Upper lobe of right lung (tissue), 1 donor: Measurements from ENCODE around the gene TMPRSS9. TPM values are rescaled to one million over a fixed set of nuclear protein-coding genes. Genes with fewer than 3 reads are reported as not detected.
"Not testable (repeated sequence)": the region's sequence is repeated elsewhere in the genome, so short reads cannot be mapped to it uniquely, and the experiment has no call there.

Source experiments
- ATAC-seq: fragments of 200-7000 bp; cut with Tn5 transposase; one replicate; pipeline ENCODE4 v1.9.1; 2020; ENCODE audit warnings: mild to moderate bottlenecking, moderate library complexity
- DNase-seq: peaks from one replicate; pipeline ENCODE4 v3.0.0-alpha.2; 2020
- H3K27ac ChIP-seq: fragments of 200-600 bp; one replicate; pipeline ENCODE4 v1.8.0; 2022
- H3K27me3 ChIP-seq: fragments of 200-600 bp; one replicate; pipeline ENCODE4 v1.8.0; 2022; ENCODE audit warnings: mild to moderate bottlenecking
- H3K36me3 ChIP-seq: fragments of 200-600 bp; one replicate; pipeline ENCODE4 v1.8.0; 2022
- H3K4me1 ChIP-seq: fragments of 200-600 bp; one replicate; pipeline ENCODE4 v1.8.0; 2022
- H3K4me3 ChIP-seq: fragments of 200-600 bp; one replicate; pipeline ENCODE4 v1.8.0; 2022; ENCODE audit warnings: mild to moderate bottlenecking
- H3K9me3 ChIP-seq: fragments of 200-600 bp; one replicate; pipeline ENCODE4 v1.8.0; 2022
- intact Hi-C: fragments of 100-400 bp; cut with DNase I; formaldehyde crosslinking; loops from one replicate; pipeline ENCODE4 v1.11.0; 2022
- total RNA-seq: library from RNA; stranded (reverse); fragmentation: NEBNext Ultra II Directional; extraction: Animal tissue kit (Norgen Biotek cat#: 25700); gene quantifications from one replicate; pipeline ENCODE4 v1.2.1, GENCODE V29; 2021
- TF ChIP-seq, protein P1 (sequence below): fragments of 200-600 bp; IDR thresholded peaks from one replicate; pipeline ENCODE4 v1.8.0; 2022; ENCODE audit warnings: antibody characterized with exemption
- donor health status: DM: no; HTN: yes; CAD: no; lungs with severe emphysema.

Gene TMPRSS9
- total RNA-seq, 1 donor from 2014 or later, result not detected

DNA sequence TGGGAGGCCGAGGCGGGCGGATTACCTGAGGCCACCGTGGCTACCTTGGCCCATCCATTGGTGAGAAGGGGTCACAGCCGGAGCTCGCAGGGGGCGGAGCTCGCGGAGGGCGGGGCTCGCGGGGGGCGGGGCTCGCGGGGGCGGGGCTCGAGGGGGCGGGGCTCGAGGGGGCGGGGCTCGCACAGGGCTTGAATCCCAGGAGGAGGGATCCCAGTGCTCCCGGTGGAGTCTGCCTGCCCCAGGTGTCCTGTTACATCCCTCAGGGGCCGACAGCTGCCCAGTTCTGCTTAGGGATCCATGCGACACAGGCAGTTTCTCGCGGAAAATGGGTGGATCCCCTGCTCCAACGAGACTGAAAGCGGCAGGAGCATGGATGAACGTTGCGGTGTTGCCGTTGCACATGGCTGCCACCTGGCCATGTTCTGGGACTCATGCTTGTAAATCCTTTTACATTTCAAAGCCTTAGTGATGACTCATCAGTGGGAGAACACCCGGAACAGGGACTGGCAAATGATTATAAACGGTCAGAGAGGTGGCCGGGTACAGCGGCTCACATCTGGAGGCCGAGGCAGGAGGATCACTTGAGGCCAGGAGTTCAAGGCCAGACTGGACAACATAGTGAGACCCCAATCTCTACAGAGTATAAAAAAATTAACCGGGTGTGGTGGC lies 25.1 kb downstream of the TMPRSS9 start:
- DNase-seq (no peak), ATAC-seq (peak; percentile 38)
- Histone ChIP-seq H3K27ac (no peak overlapping the region), H3K36me3 (no peaks in the 10 kb centered on the region), H3K9me3 (peaks cover 3% of the 10 kb centered on the region), H3K27me3 (no peaks in the 10 kb centered on the region), H3K4me1 (no peaks in the 10 kb centered on the region), H3K4me3 (no peak overlapping the region)
- intact Hi-C loops, result no loop called here
- TF ChIP-seq, protein P1, sequence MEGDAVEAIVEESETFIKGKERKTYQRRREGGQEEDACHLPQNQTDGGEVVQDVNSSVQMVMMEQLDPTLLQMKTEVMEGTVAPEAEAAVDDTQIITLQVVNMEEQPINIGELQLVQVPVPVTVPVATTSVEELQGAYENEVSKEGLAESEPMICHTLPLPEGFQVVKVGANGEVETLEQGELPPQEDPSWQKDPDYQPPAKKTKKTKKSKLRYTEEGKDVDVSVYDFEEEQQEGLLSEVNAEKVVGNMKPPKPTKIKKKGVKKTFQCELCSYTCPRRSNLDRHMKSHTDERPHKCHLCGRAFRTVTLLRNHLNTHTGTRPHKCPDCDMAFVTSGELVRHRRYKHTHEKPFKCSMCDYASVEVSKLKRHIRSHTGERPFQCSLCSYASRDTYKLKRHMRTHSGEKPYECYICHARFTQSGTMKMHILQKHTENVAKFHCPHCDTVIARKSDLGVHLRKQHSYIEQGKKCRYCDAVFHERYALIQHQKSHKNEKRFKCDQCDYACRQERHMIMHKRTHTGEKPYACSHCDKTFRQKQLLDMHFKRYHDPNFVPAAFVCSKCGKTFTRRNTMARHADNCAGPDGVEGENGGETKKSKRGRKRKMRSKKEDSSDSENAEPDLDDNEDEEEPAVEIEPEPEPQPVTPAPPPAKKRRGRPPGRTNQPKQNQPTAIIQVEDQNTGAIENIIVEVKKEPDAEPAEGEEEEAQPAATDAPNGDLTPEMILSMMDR, result no peak

DNA sequence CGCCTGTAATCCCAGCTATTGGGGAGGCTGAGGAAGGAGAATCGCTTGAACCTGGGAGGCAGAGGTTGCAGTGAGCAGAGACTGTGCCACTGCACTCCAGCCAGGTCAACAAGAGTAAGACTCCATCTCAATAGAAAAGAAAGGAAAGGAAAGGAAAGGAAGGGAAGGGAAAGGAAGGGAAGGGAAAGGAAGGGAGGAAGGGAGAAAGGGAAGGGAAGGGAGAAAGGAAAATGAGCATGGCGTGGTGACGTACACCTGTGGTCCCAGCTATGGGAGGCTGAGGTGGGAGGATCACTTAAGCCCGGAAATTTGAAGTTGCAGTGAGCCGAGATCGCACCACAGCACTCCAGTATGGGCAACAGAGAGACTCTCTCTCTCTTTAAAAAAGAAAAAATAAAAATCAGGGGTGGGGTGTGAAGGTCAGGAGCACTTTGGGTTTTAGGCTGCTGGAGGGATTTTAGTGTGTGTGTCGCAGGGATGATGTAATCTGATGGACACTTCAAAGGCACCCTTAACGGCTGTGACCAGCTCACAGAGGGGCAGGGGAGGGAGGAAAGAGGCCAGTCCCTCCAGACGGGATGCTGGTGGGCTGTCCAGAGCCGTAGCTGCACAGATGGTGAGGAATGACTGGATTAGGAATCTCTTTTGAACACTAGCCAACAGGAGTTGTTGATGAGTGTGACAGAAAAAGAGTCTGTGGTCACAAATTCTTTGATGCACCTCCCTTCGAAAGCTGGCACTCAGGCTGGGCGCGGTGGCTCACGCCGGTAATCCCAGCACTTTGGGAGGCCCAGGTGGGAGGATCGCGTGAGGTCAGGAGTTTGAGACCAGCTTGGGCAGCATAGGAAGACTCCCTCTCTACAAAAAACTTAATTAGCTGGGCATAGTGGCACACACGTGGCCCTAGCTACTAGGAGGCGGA lies 27.6 kb downstream of the TMPRSS9 start:
- H3K4me3 ChIP-seq, result no peak overlapping the region
- H3K36me3 ChIP-seq, result no peaks in the 10 kb centered on the region
- ATAC-seq (no peak), DNase-seq (no peak)
- H3K27me3 ChIP-seq, result no peaks in the 10 kb centered on the region
- no peaks in the 10 kb centered on the region for H3K9me3 ChIP-seq
- TF ChIP-seq, protein P1, result no peak
- intact Hi-C loops, result no loop called here
- H3K27ac ChIP-seq, result no peak overlapping the region
- H3K4me1 ChIP-seq, result no peaks in the 10 kb centered on the region

DNA sequence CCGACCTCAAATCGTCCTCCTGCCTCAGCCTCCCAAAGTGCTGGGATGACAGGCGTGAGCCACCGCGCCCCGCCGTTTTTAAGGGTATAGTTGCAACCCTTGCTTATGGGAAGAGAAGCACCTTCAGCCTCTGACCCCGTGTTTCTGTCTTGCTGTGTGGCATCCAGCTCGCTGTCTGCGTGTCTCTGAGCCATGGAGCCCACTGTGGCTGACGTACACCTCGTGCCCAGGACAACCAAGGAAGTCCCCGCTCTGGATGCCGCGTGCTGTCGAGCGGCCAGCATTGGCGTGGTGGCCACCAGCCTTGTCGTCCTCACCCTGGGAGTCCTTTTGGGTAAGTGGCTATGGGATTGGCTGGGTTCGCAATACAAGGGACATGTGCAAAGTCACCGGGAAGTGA lies 29.5 kb downstream of the TMPRSS9 start:
- Histone ChIP-seq H3K4me3 (no peak overlapping the region), H3K27me3 (no peaks in the 10 kb centered on the region), H3K4me1 (no peaks in the 10 kb centered on the region), H3K9me3 (no peaks in the 10 kb centered on the region), H3K27ac (no peak overlapping the region), H3K36me3 (no peaks in the 10 kb centered on the region)
- no peak for ATAC-seq
- TF ChIP-seq, protein P1, result no peak
- intact Hi-C loops, result no loop called here
- no peak for DNase-seq

DNA sequence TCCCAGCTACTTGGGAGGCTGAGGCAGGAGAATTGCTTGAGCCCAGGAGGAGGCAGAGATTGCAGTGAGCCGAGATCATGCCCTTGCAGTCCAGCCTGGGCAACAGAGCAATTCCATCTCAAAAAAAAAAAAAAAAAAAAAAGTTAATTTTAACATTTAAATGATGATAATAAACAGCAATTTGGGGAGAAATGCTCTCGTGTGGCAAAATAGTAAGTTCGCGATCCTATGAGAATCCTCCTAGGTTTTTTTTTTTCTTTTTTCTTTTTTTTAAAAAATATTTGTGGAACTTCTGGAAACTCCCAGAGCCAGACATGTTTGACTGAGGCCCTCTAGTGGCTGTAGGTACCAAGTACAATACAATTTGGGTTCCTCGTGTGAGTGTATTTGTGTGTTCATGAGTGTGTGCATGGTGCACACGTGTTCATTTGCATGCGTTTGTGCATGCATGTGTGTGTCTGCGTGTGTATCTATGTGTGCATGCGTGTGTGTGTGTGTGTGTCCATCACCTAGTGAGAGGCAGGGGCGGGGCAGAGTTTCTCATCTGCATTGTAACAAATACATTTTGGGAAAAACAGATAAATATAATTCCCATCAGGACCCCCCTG lies 31.2 kb downstream of the TMPRSS9 start:
- H3K36me3 ChIP-seq, result no peaks in the 10 kb centered on the region
- no peaks in the 10 kb centered on the region for H3K27me3 ChIP-seq
- H3K27ac ChIP-seq, result no peak overlapping the region
- TF ChIP-seq, protein P1, result peak; percentile 75
- no peak overlapping the region for H3K4me3 ChIP-seq
- intact Hi-C loops, result no loop called here
- no peaks in the 10 kb centered on the region for H3K9me3 ChIP-seq
- no peaks in the 10 kb centered on the region for H3K4me1 ChIP-seq
- peak; percentile 86 for ATAC-seq
- DNase-seq, result no peak

DNA sequence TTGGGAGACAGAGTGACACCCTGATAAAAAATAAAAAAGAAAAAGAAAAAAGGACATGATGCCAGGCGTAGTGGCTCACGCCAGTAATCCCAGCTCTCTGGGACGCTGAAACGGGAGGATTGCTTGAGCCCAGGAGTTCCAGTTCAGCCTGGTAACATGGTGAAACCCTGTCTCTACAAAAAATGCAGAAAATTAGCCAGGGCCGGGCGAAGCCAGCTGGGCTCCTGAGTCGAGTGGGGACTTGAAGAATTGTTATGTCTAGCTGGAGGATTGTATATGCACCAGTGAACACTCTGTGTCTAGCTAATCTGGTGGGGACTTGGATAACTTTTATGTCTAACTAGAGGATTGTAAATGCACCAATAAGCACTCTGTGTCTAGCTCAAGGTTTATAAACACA lies 32.3 kb downstream of the TMPRSS9 start:
- no peak overlapping the region for H3K4me3 ChIP-seq
- TF ChIP-seq, protein P1, result no peak
- intact Hi-C loops, result no loop called here
- no peaks in the 10 kb centered on the region for H3K27me3 ChIP-seq
- no peak for ATAC-seq
- no peak for DNase-seq
- H3K9me3 ChIP-seq, result no peaks in the 10 kb centered on the region
- no peaks in the 10 kb centered on the region for H3K36me3 ChIP-seq
- H3K27ac ChIP-seq, result no peak overlapping the region
- H3K4me1 ChIP-seq, result no peaks in the 10 kb centered on the region

DNA sequence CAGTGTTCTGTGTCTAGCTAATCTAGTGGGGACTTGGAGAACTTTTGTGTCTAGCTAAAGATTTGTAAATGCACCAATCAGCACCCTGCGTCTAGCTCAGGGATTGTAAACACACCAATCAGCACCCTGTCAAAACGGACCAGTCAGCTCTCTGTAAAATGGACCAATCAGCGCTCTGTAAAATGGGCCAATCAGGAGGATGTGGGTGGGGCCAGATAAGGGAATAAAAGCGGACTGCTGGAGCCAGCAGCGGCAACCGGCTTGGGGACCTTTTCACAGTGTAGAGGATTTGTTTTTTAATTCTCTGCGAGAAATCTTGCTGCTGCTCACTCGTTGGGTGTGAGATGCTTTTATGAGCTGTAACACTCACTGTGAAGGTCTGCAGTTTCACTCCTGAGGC lies 32.8 kb downstream of the TMPRSS9 start:
- H3K4me1 ChIP-seq, ATAC-seq, H3K9me3 ChIP-seq, H3K27ac ChIP-seq, H3K4me3 ChIP-seq, H3K36me3 ChIP-seq, DNase-seq, H3K27me3 ChIP-seq, intact Hi-C loops: not testable (repeated sequence)
